Activated naive CD8-positive, alpha-beta T cell treated with anti-CD3 and anti-CD28 coated beads, Interleukin-2, amount 50 U/mL, for 24 hours (primary cell): ENCODE data around the gene MAP2K2.

Experiments
- ATAC-seq: fragments of 150-1000 bp; cut with Tn5 transposase; one replicate; pipeline ENCODE4 v1.10.0; 2021
- DNase-seq: peaks from one replicate; pipeline ENCODE4 v3.0.0; 2021
- H3K27ac Mint-ChIP-seq: one replicate; pipeline ENCODE4 v1.8.0; 2021; ENCODE audit warnings: mild to moderate bottlenecking, mixed read lengths
- H3K27me3 Mint-ChIP-seq: one replicate; pipeline ENCODE4 v1.8.0; 2021; ENCODE audit warnings: mixed read lengths
- H3K36me3 Mint-ChIP-seq: one replicate; pipeline ENCODE4 v1.8.0; 2021; ENCODE audit warnings: low read depth, mixed read lengths
- H3K4me1 Mint-ChIP-seq: one replicate; pipeline ENCODE4 v1.8.0; 2021; ENCODE audit warnings: mixed read lengths
- H3K4me3 Mint-ChIP-seq: one replicate; pipeline ENCODE4 v1.8.0; 2021; ENCODE audit warnings: mild to moderate bottlenecking, moderate library complexity, mixed read lengths
- H3K9me3 Mint-ChIP-seq: one replicate; pipeline ENCODE4 v1.8.0; 2021; ENCODE audit warnings: mixed read lengths

MAP2K2 gene

GRCh38 chr19:4097501-4097900 lies 26.4 kb downstream of the MAP2K2 start:
- H3K27ac Mint-ChIP-seq: no peak overlapping the region
- H3K36me3 Mint-ChIP-seq: peaks cover 10% of the 10 kb centered on the region
- no peak for ATAC-seq

DNA sequence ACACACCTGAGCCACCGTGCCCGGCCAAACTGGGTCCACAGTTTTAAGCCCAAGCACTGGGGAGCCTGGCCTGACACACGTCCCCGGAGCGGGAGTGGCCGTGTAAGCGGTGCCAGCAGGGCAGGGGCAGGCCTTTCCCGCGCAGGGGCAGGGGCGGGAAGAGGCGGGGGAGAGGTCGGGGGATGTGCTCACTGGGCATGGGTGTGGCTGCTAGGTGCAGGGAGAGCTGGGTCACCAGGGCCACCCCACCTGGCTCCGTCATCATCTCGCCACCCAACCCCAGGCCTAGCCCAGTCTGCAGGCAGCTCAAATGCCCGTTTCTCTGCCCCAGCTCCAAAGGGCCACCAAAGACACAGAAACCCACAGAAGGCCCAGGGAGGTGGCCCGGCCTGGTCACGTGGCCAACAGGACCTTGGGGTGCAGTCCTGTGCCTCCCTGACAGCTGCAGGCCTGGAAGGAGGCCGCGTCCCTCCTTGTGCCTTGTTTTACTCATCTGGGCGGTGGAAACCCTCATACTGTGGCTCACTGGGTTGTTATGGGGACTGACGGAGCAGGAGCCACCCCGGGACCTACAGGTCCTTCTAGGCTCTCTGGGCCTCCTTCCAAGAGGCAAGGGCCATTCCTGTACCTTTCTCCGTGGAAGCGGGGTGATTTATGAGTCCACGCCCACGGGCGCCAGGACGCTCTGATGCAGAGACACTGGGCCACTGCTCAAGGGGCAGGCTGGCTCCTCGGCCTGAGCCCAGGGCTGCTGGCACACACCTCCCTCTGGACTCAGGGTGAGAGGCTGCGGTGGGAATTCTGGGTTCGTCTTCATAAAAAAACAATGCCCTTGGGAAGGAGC lies 27.7 kb downstream of the MAP2K2 start:
- Mint-ChIP-seq H3K27me3 (no peaks in the 10 kb centered on the region), H3K4me1 (no peaks in the 10 kb centered on the region), H3K9me3 (no peaks in the 10 kb centered on the region), H3K36me3 (peaks cover 10% of the 10 kb centered on the region), H3K27ac (no peak overlapping the region), H3K4me3 (no peak overlapping the region)
- DNase-seq (no peak), ATAC-seq (no peak)

More at GRCh38 chr19:4097501-4097900, 26.4 kb downstream of the MAP2K2 start:
- Mint-ChIP-seq H3K9me3 (no peaks in the 10 kb centered on the region), H3K4me1 (no peaks in the 10 kb centered on the region), H3K4me3 (no peak overlapping the region), H3K27me3 (no peaks in the 10 kb centered on the region)
- DNase-seq: no peak

GRCh38 chr19:4095488-4095844 lies 28.5 kb downstream of the MAP2K2 start:
- H3K27me3 Mint-ChIP-seq: no peaks in the 10 kb centered on the region
- no peak overlapping the region for H3K27ac Mint-ChIP-seq
- no peaks in the 10 kb centered on the region for H3K9me3 Mint-ChIP-seq
- H3K4me3 Mint-ChIP-seq: no peak overlapping the region
- ATAC-seq (no peak), DNase-seq (no peak)
- peaks cover 10% of the 10 kb centered on the region for H3K36me3 Mint-ChIP-seq
- peaks cover 2% of the 10 kb centered on the region for H3K4me1 Mint-ChIP-seq

GRCh38 chr19:4094761-4095487 lies 29.0 kb downstream of the MAP2K2 start:
- DNase-seq (no peak), ATAC-seq (no peak)
- Mint-ChIP-seq H3K27ac (no peak overlapping the region), H3K4me3 (no peak overlapping the region), H3K9me3 (no peaks in the 10 kb centered on the region), H3K27me3 (no peaks in the 10 kb centered on the region), H3K4me1 (peaks cover 4% of the 10 kb centered on the region), H3K36me3 (peaks cover 10% of the 10 kb centered on the region)

- Mint-ChIP-seq H3K4me1 (peaks cover 11% of the 10 kb centered on the region), H3K9me3 (no peaks in the 10 kb centered on the region), H3K27ac (no peak overlapping the region), H3K4me3 (no peak overlapping the region), H3K36me3 (peaks cover 13% of the 10 kb centered on the region), H3K27me3 (no peaks in the 10 kb centered on the region)
- no peak for DNase-seq
- ATAC-seq: no peak
These were observed 29.6 kb downstream of the MAP2K2 start for GRCh38 chr19:4094291-4094690.

- H3K4me3 Mint-ChIP-seq: no peak overlapping the region
- no peaks in the 10 kb centered on the region for H3K27me3 Mint-ChIP-seq
- no peak for DNase-seq
- H3K9me3 Mint-ChIP-seq: no peaks in the 10 kb centered on the region
- H3K4me1 Mint-ChIP-seq: peaks cover 17% of the 10 kb centered on the region
- ATAC-seq: no peak
- H3K27ac Mint-ChIP-seq: no peak overlapping the region
- H3K36me3 Mint-ChIP-seq: peaks cover 13% of the 10 kb centered on the region
These were observed 30.2 kb downstream of the MAP2K2 start for GRCh38 chr19:4093643-4094175.

DNA sequence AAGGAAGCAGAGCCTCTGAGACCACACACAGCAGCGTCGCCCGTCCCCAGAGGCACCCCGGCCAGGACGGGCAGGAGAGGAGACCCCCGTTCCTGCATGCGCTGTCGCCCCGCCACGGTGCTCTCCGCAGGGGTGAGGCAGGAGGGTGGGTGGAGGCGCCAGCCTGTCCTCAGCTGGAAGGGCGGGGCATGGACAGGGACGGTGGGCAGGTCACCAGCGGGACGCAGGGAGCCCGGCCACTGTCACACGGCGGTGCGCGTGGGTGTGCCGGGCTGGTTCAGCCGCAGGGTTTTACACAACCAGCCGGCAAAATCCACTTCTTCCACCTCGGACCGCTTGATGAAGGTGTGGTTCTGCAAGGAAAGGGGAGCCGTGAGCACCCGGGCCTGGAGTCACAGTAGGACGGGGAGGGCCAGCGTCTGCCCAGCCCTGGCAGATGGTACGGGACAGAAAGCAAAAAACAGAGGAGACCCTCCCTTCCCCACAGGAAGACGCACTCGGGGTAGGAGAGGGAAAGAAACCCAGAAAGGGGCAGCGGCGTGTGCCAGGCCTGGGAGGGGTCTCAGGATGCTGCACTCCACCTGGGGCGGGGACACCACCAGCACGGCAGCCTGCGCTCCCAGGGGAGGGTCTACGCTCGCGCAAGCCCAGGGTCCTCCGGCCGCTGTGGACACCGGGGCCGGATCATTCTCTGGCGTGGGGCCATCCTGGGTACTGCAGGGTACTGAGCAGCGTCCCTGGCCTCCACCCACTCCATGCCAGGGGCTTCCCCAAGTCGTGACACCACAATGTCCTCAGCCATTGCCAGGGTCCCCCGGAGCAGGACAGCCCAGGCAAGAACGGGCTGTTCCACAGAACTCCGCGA lies 33.3 kb downstream of the MAP2K2 start:
- ATAC-seq (no peak), DNase-seq (no peak)
- H3K27ac Mint-ChIP-seq: peak overlapping the region; percentile 88
- H3K4me1 Mint-ChIP-seq: peaks cover 43% of the 10 kb centered on the region
- no peak overlapping the region for H3K4me3 Mint-ChIP-seq
- no peaks in the 10 kb centered on the region for H3K27me3 Mint-ChIP-seq
- no peaks in the 10 kb centered on the region for H3K9me3 Mint-ChIP-seq
- H3K36me3 Mint-ChIP-seq: peaks cover 10% of the 10 kb centered on the region

GRCh38 chr19:4089946-4090345 lies 34.0 kb downstream of the MAP2K2 start:
- Mint-ChIP-seq H3K9me3 (no peaks in the 10 kb centered on the region), H3K36me3 (peaks cover 10% of the 10 kb centered on the region), H3K27ac (peak overlapping the region; percentile 88), H3K4me1 (peaks cover 43% of the 10 kb centered on the region), H3K4me3 (peak overlapping the region; percentile 70), H3K27me3 (no peaks in the 10 kb centered on the region)
- ATAC-seq: no peak
- no peak for DNase-seq

DNA sequence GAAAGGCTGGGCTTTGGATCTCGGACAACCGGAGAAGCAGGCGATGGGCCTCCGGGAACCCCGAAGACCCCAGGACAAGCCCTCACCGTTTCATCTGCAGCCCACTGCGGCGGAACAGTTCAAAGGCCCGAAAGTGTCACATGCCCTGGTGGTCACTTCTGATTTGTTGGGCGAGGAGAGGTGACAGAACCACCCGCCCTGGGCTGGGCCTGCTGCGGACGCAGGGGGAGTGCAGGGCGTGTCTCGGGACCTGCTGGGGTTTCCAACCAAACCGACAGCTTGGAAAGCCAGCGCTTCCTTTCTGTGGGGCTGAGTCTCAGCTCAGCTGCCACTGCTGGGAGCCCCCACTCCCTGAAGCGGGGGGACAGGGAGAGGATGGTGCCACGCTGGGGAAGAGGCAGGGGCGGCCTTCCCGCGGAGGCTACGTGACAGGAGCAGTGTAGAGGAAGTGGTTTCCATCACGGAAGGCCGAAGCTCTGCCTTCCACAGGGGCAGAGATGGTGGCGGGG lies 34.5 kb downstream of the MAP2K2 start:
- Mint-ChIP-seq H3K4me3 (peak overlapping the region; percentile 70), H3K4me1 (peaks cover 48% of the 10 kb centered on the region), H3K27me3 (no peaks in the 10 kb centered on the region), H3K36me3 (peaks cover 10% of the 10 kb centered on the region), H3K27ac (peak overlapping the region; percentile 88), H3K9me3 (no peaks in the 10 kb centered on the region)
- ATAC-seq (peak; percentile 83), DNase-seq (peak; percentile 74)

- Mint-ChIP-seq H3K36me3 (peaks cover 10% of the 10 kb centered on the region), H3K4me1 (peaks cover 50% of the 10 kb centered on the region), H3K27me3 (no peaks in the 10 kb centered on the region), H3K4me3 (peak overlapping the region; percentile 70), H3K9me3 (no peaks in the 10 kb centered on the region), H3K27ac (peak overlapping the region; percentile 88)
- peak; percentile 51 for DNase-seq
- peak; percentile 72 for ATAC-seq
These were observed 34.9 kb downstream of the MAP2K2 start for GRCh38 chr19:4088975-4089374.

- no peaks in the 10 kb centered on the region for H3K9me3 Mint-ChIP-seq
- ATAC-seq: no peak
- peaks cover 3% of the 10 kb centered on the region for H3K36me3 Mint-ChIP-seq
- H3K4me3 Mint-ChIP-seq: no peak overlapping the region
- peaks cover 57% of the 10 kb centered on the region for H3K4me1 Mint-ChIP-seq
- H3K27ac Mint-ChIP-seq: peak overlapping the region; percentile 88
- no peaks in the 10 kb centered on the region for H3K27me3 Mint-ChIP-seq
- DNase-seq: no peak
These were observed 35.9 kb downstream of the MAP2K2 start for GRCh38 chr19:4087787-4088679.

DNA sequence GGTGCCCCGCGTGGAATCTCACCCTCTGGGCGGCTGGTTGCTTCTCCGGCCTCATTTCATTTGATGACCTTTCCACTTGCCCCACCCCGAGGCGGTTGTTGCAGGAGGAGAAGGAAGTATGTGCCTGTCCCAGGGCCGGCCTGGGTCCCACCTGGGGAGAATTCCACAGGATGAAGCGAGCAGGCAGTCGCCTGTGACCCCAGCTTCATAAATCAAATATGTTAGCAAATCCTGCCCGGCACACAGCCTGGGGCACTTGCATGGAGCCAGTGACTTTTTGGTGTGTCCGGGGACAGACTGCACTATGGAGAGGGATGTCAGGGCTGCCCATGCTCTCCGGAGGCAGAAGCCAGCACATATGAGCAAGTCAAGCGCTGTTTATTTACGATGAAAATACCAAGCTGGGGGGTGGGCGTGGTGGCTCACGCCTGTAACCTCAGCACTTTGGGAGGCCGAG lies 37.5 kb downstream of the MAP2K2 start:
- no peak overlapping the region for H3K4me3 Mint-ChIP-seq
- DNase-seq (no peak), ATAC-seq (no peak)
- no peaks in the 10 kb centered on the region for H3K9me3 Mint-ChIP-seq
- peaks cover 58% of the 10 kb centered on the region for H3K4me1 Mint-ChIP-seq
- H3K27ac Mint-ChIP-seq: no peak overlapping the region
- no peaks in the 10 kb centered on the region for H3K27me3 Mint-ChIP-seq
- peaks cover 3% of the 10 kb centered on the region for H3K36me3 Mint-ChIP-seq

DNA sequence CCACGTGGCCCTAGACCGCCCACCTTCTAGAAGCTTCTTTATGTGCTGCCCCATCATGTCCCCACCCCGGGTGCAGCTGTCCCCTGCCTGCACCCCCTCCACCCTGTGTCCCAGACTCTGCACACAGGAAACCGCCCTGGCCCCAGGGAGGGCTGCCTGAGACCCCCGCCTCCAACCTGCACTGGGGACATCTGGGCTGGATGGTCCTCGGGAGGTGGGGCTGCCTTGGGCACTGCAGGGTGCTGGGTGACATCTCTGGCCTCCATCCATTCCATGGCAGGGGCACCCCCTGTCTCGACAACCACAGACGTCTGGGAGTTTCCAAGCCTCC lies 39.4 kb downstream of the MAP2K2 start:
- H3K27ac Mint-ChIP-seq: peak overlapping the region; percentile 68
- no peaks in the 10 kb centered on the region for H3K27me3 Mint-ChIP-seq
- peaks cover 49% of the 10 kb centered on the region for H3K4me1 Mint-ChIP-seq
- H3K36me3 Mint-ChIP-seq: peaks cover under 1% of the 10 kb centered on the region
- no peak overlapping the region for H3K4me3 Mint-ChIP-seq
- DNase-seq (no peak), ATAC-seq (no peak)
- H3K9me3 Mint-ChIP-seq: no peaks in the 10 kb centered on the region
